Inflammatory macrophage (primary cell): Measurements from ENCODE around the gene ARHGAP4.

ENCODE experiments used
- DNase-seq, 2 donors: peaks; one replicate each; pipeline ENCODE4 v3.0.0-alpha.2; 2020 to 2022

Gene ARHGAP4

DNA sequence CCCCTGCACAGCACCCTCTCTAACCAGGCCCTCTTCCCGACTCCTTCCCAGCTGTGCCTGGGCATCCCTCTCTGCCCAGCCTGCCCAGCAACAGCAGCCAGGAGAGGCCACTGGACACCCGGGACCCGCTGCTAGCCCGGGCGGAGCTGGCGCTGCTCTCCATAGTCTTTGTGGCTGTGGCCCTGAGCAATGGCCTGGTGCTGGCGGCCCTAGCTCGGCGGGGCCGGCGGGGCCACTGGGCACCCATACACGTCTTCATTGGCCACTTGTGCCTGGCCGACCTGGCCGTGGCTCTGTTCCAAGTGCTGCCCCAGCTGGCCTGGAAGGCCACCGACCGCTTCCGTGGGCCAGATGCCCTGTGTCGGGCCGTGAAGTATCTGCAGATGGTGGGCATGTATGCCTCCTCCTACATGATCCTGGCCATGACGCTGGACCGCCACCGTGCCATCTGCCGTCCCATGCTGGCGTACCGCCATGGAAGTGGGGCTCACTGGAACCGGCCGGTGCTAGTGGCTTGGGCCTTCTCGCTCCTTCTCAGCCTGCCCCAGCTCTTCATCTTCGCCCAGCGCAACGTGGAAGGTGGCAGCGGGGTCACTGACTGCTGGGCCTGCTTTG is 20.5 kb downstream of the ARHGAP4 start:
- DNase-seq: no peak

DNA sequence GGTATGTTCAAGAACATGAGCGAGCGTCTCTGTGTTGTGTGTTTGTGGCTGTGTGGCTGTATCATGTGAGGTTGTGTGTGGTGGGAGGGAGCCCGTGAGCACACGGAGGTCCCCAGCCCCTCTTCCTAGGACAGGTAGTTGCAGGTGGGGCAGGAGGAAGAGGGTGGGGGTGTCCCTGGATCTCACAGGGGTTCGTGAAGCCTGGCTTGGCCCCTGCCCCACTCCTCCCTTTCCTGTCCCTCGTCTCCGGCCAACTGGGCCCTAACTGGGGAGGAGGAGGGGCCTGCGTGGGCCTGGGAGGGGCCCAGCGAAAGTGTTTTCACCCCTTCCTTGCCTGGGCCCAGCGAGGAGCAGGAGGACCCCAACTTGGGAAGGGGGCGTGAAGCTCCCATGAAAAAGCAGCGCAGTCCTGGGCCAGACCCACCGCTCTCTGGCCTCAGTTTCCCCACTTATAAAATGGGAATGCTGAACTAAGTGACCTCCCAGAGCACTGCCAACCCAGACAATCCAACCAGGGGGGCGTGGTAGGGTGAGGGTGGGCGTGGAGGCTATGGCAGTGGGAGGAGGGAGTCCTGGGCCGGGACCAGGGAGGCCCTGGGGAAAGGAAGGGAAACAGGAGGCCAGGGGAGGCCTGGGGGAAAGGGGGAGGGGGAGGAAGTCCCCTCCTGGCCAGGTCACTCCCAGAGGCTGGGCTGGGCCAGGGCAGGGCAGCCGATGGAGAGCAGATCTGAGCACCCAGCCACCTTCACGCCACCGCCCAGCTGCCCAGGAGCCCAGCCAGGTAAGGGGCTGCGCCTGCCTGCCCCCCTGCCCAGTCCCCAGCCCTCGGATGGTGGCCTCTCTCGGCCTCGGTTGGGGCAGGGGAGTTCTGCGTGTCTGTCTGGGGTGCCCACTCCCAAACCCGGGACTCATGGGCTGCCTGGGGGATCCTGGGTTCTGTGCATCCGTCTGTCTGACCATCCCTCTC is 21.8 kb downstream of the ARHGAP4 start, which contains the start of gene AVPR2:
TSS of gene AVPR2 (plus strand) at position 683 of the 967 bp plus-strand sequence. CDS start 473 bp downstream, outside the sequence.
- DNase-seq: no peak

DNA sequence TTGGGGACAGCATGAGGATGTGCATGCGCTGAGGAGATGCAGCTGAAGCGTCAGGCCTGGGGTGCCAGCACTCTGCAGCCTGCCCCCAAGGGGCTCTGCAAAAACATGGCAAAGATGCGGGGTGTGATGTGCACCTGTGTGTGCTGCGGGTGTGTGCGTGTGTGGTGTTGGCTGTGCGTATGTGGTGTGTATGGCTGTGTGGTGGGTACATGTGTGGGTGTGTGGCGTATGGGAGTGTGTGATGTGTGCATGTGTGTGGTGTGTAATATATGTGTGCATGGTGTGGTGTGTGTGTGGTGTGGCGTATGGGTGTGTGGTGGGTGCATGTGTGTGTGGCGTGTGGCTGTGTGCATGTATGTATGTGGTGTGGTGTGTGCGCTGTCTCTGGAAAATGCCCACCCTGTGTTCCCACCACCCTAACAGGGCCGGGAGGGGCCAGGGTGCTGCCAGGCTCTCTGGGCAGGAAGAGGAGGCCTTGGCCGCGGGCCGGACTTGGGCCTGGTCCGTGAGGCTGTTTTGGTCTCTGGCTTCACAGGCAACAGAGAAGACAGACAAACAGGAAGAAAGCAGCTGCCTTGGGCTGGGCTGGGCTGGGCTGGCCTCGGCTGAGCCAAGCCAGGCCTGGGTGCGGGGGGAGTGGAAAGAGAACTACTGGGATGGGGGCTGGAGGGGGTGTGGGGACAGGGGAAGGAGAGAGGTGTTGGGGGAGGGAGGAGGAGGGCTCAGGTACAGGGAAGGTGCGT is 22.7 kb downstream of the ARHGAP4 start:
- peak; percentile 19 to 22 for DNase-seq

DNA sequence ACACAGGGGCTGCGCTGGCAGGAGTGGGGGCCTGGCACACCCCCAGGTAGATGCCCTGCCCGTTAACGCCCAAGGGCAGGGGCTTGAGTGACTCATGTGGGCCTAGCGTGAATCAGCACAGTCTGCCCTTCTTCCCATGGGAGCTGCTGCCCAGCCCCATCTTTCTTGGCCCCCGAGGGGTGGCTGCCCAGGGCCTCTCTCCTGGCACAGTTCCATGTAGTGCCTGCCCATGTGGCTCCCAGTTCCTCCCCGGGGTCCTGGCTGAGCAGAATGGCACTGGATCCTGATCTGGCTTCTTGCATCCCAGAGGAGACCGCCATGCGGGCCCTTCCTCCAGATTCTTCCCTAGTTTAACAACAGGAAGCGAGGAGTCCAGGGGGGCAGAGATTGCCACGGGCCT is 23.7 kb downstream of the ARHGAP4 start:
- DNase-seq: no peak

DNA sequence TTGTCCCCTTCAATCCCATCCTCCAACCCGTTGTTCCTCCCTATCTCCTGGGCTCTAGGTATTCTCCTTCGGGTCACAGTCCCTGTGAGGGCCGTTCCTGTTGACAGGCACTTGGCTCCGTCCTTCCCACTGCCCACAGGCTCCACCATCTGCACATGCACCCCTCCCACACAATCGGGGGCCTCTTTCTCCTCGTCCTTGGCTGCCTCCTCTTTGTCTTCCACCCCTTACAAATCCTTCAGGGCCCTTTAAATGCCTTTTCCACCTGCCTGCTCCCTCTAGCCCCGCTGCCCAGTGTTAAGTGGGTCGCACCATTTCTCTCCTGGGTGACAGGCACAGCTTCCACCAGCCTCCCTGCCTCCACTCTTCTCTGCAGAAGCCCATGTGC is 24.3 kb downstream of the ARHGAP4 start:
- no peak for DNase-seq

DNA sequence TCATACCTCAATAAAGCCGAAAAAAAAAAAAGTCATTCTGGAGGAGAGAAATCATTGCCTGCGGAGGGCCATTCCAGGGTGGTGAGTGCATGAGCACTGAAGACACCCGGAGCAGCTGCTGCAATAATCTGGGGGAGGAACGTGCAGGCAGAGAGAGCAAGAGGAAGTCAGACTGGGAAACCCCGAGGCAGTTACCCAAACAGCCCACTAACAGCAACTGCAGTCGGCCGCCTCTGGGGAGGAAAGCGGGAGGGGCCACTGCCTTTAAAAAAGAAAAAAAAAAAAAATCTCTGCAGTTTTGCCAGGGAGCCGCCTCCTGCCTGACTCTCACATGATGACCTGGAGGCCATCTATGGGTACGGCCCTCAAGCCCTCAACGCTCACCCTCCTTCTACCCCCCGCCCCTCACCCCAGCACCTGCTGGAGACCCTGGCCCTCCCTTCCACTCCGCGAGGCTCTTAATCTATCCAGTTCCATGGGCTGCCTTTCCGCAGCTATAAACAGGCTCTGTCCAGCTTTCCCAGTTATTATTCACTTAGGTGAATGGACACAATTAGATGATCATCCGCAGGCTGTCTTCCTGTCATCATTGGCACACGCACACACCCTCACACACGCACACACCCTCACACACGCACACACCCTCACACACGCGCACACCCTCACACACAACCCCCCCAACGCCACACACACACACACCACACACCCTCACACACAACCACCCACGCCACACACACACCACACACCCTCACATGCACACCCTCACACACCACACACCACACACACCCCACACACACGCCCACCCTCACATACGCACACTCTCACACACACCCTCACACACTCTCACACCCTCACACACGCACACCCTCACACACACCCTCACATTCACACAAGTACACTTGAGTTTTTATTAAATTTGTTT is 25.0 kb downstream of the ARHGAP4 start:
- DNase-seq: peak; percentile 89 to 91

DNA sequence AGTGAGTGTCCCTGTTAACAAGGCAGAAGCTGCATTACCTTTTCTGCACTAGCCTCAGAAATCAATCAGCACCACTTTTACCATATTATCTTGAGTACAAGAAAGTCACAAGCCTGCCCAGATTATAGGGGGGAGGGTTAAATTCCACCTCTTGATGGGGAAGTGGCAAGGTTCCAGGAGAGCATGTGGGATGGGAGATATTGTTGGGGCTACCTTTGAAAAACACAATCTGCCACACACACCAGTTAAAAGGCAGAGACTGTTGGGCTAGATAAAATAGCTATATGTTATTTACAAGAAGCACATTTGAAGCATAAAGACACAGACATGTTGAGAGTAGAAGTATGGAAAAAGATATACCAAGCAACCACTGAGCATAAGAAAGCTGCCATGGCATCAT is 28.2 kb downstream of the ARHGAP4 start:
- DNase-seq: no peak

DNA sequence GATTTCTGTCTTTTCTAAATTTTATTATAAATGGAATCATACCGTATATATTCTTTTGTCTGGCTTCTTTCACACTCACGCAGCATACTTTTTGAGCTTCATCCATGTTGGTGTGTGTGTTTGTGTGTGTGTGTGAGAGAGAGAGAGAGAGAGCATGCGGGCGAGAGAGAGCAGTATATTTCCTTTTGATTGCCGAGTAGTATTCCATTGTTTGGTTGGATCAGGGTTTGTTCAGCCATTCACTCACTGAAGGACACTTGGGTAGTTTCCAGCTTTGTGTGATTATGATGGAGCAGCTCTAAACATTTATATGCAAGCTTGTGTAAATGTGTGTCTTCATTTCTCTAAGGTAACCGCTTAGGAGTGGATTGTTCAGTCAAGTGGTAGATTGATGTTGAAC is 36.9 kb downstream of the ARHGAP4 start:
- no peak for DNase-seq

DNA sequence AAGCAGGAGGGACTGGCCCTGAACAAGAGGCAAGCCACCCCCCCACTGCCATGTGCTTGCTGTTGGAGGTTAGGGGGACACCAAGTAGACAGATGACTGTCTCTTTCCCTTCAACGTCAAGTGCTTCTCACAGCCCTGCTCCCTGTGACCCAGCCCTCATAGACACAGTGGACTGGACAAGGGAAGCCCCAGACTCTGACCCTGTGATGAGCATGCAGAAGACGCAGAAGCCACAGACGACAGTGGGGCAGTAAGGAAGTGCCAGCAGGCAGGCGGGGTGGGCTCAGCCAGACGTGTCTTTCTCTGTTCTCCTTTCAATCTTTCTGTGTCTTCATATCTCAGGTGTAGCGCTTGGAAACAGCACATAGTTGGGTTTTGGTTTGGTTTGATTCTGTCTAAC is 37.7 kb downstream of the ARHGAP4 start:
- DNase-seq: no peak

DNA sequence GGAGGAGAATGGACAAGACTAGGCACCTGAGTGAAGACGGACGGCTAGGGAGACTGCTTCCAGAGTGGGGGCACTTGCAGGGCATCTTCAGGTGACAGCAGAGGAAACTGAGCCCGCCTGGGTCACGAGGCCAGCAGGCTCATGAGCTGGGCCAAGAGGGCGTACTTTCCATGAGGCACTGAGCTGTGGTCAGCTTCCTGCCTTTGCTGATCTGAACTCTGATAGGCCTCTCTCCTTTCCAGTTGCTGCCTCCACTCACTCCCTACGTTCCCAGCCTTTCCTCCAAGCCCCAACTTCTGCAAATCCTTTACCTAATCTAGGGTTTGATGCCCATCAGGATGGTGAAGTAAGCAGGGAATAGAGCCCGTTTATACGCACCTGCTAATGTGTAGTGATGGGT is 38.7 kb downstream of the ARHGAP4 start:
- DNase-seq: no peak

DNA sequence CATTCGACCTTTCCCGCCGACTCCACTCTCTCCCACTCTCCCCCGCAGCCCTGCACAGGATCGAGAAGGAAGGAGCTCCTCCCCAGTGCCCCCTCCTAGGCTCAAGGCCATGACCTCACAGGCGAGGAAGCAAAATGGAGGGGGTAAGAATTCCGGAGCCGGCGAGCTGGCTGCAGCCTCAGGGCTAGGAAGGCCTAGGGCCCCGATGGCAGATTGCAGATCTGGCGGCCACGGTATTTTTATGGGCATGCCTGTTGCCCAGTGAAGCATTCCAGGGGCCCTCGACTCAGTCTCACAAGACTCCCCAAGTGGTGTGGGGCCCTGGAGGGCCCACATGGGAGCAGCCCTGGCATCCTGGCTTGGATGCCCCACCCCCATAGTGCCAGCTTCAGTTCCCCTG is 39.1 kb downstream of the ARHGAP4 start:
- DNase-seq: no peak

DNA sequence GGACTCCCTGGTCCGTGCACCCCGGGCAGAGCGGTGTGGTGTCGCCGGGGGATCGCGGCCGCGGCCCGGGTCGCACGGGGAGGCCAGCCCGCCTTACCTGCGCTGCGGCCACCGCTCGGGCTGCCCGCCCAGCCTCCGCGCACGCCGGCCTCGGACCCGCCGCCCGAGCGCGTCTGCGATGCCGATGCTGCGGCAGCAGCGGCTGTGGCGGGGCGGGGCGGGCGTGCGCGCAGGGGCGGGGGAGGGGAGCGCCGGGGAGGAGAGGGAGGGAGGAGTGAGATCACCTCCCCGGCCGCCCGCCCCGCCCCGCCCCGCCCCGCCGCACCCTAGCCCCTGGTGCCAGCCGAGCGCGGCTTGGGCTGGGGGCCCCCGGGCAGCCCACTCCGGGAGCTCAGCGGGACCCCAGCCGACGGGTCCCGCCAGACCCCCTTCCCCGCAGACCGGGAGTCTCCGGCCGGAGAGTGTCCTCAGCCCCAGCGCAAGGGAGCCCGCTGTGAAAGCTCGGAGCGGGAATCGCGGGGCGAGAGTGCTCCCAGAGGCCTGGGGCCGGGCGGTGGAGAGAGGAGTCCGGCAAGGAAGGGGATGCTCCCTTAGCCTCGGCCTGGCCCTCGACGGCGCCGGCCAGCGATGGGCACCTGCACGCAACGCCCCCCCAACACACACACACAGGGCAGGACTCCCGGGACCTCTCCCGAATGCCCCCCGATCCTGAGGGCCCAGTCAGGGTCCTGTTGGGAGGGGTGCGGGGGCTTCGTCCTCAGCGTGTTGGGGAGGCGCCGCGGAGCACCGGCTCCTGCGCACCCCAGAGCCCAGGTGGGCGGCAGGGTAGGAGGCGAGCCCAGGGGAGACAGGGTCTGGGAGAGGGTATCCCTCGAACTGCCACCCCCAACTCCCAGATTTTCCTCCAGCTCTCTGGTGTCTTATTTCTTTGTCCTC is 39.8 kb downstream of the ARHGAP4 start, which contains the start of gene L1CAM:
TSS of gene L1CAM (minus strand) at position 206 of the 936 bp plus-strand sequence. CDS start 10,337 bp downstream, outside the sequence.
- no peak for DNase-seq

DNA sequence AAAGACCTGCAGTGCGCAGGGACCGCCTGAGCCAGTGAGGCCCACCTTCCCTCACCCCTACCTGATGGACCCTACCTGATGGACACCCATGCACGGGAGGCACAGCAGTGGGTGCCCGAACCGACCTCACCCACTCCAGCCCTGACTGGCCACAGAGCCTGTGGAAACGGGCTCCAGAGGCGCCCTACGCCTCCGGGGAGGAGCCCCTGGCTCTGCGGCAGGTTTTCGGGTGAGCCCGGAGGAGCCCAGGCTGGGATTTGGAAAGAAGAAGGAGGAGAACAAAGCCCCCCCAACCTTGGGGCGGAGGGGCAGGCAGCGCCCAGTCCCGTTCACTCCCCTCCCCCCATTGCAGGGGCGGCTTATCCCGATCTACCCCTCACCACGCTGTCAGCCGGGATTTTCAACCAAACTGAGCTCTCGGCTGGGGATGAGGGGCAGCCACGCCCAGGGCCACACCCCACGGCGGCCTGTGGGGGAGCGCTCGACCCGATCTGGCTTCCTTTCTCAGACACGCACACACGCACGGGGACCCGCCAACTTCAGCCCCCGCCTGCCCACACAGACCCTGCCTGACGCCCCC is 40.8 kb downstream of the ARHGAP4 start:
- DNase-seq: no peak

DNA sequence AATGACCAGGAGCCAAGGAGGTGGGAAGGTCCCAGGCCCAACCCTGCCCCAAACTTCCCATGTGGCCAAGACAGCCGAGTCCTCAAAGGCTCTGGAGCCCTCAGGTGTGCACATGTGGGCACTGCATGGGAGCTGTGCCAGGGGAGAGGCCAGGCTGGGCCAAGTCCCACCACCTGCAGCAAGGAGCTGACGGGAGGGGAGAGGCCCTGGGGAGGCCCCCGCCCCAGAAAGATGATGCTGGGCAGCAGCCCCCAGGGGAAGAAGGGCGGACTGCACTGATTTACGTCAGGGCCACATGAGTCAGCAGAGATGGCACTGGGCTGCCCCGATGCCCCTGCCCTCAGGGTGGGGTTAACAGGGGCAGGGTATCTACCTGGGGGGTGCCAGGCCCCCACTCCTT is 41.5 kb downstream of the ARHGAP4 start:
- no peak for DNase-seq

DNA sequence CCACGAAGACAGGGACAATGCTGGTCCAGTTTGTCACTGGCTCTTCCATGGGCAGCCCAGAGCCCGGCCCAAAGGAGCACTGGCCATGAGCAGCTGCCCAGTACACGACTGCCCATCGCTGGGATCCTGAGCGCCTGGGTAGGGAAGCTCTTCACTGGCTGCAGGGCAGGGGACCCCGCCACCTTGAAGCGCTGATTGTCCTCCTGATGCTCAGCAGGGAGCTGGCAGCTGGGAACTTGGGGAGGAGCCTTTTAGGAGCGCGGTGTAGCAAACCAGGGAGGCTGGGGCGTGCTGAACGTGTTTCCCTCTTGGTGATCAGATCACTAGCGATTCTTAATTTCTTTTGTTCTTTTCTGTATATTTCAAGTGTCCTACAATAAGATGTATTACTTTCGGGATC is 41.9 kb downstream of the ARHGAP4 start:
- no peak for DNase-seq

DNA sequence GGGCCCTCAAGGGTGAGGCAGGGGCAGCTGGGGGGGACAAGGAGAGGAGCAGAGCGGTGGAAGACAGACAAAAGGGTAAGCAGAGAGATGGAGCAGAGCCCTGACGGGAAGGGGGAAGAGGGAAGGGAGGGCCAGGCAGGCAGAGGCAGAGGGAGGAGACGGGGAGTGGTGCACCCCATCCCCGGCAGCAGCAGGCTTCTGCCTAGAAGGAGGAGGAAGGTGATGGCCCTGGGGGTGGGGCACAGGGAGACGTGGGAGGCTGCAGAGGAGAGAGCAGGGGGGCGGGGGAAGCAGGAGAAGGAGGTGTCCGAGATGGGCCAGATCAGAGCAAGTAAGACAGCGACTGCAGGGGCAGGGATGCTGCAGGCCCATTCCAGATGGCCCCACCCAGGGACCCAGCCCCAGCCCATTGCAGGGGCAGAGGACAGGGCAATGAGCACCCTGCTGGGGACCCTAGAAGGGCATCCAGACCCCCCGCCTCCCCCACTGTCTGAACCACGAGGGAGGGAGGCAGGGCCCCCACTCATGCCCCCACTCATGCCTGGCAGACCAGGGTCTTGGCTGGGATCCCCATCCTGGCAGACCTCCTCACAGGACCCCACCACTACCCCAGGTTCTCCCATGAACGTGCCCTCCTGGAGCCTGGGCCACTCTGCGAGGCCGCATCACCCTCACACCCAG is 42.8 kb downstream of the ARHGAP4 start:
- DNase-seq: no peak

DNA sequence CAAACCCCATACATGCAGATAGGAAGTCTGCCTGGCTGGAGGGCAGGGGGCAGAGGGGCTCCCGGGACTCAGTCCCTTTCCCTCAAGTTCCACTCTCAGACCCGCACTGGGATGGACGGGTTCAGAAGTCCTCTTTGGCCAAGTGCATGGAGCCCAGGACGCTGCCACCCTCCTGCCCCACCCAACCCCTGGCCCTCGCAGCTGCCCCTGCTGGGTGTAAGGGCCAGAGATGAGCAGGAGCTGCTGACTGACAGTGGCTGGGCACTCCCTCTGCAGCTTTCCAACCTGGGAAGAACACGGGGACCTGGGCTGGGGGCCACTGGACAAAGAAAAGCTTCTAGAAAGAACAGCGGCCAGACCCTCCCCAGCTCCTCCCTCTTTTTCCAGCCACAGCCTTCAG is 43.5 kb downstream of the ARHGAP4 start:
- no peak for DNase-seq

DNA sequence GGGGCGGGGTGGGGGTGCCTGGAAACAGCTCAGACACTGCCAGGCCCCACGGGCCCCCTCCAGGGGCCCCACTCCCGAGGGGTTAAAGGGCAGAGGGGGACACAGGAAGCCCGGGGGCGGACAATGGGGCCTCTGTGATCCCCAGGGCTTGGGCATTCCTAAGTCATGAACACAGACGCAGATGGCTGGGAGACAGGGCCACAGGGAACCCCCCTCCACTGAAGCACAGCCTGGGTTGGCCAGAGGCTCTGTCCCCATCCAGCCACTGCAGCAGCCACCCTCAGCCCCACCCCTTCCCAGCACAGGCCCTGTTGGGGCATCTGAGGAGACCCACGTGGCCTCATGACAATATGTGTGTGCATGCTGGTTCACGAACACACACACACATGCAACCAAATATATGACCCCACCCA is 44.0 kb downstream of the ARHGAP4 start:
- DNase-seq: no peak

DNA sequence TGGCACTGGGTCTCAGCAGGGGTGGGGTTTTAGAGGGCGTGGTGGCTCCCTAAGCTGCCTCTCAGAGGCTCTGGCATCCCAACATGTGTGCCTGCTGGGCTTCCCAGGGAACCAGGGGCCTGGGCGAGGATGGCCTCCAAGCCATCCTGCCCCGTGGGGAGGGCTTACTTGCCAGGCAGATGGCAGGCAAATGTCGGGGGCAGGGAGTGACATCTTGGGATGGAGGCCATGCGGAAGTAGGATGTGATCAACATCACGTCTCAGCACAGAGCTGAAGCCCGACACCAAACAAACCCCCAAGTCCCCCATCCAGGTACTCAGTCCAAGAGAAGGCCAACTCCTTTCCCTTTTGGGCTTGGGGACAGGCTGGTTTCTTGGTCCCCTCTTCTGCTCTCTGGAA is 44.8 kb downstream of the ARHGAP4 start:
- DNase-seq: no peak

DNA sequence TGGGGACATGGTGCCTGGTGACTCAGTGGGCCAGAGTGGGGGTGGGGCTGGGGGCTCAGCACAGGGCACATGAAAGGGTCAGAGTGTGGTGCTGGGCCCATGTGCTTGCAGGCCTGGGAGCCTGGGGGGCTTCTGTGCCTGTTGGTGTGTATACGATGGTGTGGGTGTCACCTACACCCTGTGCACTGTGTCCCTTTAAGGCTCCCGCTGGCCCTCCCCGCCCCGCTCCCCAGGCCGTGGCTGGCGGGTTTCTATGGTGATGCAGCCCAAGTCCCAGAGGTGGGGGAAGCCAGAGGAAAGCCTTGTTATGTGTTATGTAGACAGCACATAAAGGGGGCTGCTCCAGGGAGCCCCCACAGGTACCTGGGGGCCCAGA is 45.6 kb downstream of the ARHGAP4 start:
- DNase-seq: no peak
